K562 (cell line): ENCODE measurements around the gene SDCBP2. TPM values are rescaled to one million over a fixed set of nuclear protein-coding genes. Genes with fewer than 3 reads are reported as not detected.

Experiments
- BMI1 ChIP-seq: fragments of 150-350 bp; IDR thresholded peaks from 2 replicates; pipeline ENCODE4 v1.6.1; 2014; ENCODE audit warnings: low read length
- CREM ChIP-seq: IDR thresholded peaks from 2 replicates; pipeline ENCODE4 v1.6.1; 2014; ENCODE audit warnings: antibody characterized with exemption, low read depth
- GTF2A2 ChIP-seq: IDR thresholded peaks from 2 replicates; pipeline ENCODE4 v1.6.1; 2016; ENCODE audit warnings: mild to moderate bottlenecking, missing genetic modification characterization, missing compliant biosample characterization
- GTF2B ChIP-seq: IDR thresholded peaks from 2 replicates; pipeline ENCODE4 v1.6.1; 2011; ENCODE audit not compliant: insufficient read length; ENCODE audit errors: extremely low read depth
- GTF3C2 ChIP-seq: IDR thresholded peaks from 3 replicates; pipeline ENCODE4 v1.6.1; 2011; ENCODE audit warnings: borderline replicate concordance, mild to moderate bottlenecking, moderate library complexity; ENCODE audit not compliant: insufficient read length; ENCODE audit errors: extremely low read depth
- HCFC1 ChIP-seq: IDR thresholded peaks from 2 replicates; pipeline ENCODE4 v1.6.1; 2012; ENCODE audit warnings: low read depth, low read length, improper control_type of control experiment
- KAT2B ChIP-seq: IDR thresholded peaks from one replicate; pipeline ENCODE4 v1.6.1; 2012; ENCODE audit warnings: low read depth, mild to moderate bottlenecking, control low read depth, inconsistent platforms, low read length, moderate library complexity
- KDM1A ChIP-seq, 2 experiments: fragments of 450-650 bp; IDR thresholded peaks; 2 replicates each; pipeline ENCODE4 v1.6.1; 2016; ENCODE audit warnings: mild to moderate bottlenecking in 2 of 2
- KDM2B ChIP-seq: fragments of 250-450 bp; sonication (Bioruptor Pico); IDR thresholded peaks from 2 replicates; pipeline ENCODE4 v1.8.0; 2021; ENCODE audit warnings: mild to moderate bottlenecking, moderate library complexity
- NCOA4 ChIP-seq: fragments of 450-650 bp; IDR thresholded peaks from 2 replicates; pipeline ENCODE4 v1.6.1; 2018; ENCODE audit warnings: mild to moderate bottlenecking; ENCODE audit not compliant: partially characterized antibody
- NCOR1 ChIP-seq: fragments of 450-650 bp; IDR thresholded peaks from 2 replicates; pipeline ENCODE4 v1.6.1; 2016; ENCODE audit warnings: mild to moderate bottlenecking, moderate library complexity
- SMAD1 ChIP-seq: fragments of 150-350 bp; IDR thresholded peaks from 2 replicates; pipeline ENCODE4 v1.6.1; 2014; ENCODE audit warnings: low read length, low read depth; ENCODE audit not compliant: partially characterized antibody
- SMARCA5 ChIP-seq: fragments of 450-650 bp; IDR thresholded peaks from 2 replicates; pipeline ENCODE4 v1.6.1; 2016
- STAT5A ChIP-seq: IDR thresholded peaks from 2 replicates; pipeline ENCODE4 v1.6.1; 2012; ENCODE audit warnings: low read length, inconsistent platforms, borderline replicate concordance
- TGIF2 ChIP-seq: sonication (generic); formaldehyde crosslinking; IDR thresholded peaks from 2 replicates; pipeline ENCODE4 v1.8.1; 2022; ENCODE audit warnings: mild to moderate bottlenecking, missing genetic modification reagents, moderate library complexity
- THRA ChIP-seq: fragments of 450-650 bp; IDR thresholded peaks from 2 replicates; pipeline ENCODE4 v1.6.1; 2017; ENCODE audit warnings: mild to moderate bottlenecking, moderate library complexity
- XRCC3 ChIP-seq: fragments of 450-650 bp; IDR thresholded peaks from 2 replicates; pipeline ENCODE4 v1.6.1; 2017; ENCODE audit warnings: mild to moderate bottlenecking, moderate library complexity
- ZBTB34 ChIP-seq: fragments of 250-450 bp; sonication (Bioruptor Pico); IDR thresholded peaks from 2 replicates; pipeline ENCODE4 v1.8.0; 2021; ENCODE audit warnings: mild to moderate bottlenecking, moderate library complexity
- ZBTB43 ChIP-seq: sonication (generic); formaldehyde crosslinking; IDR thresholded peaks from 2 replicates; pipeline ENCODE4 v1.8.0; 2023; ENCODE audit warnings: mild to moderate bottlenecking, missing genetic modification reagents
- ZFP36 ChIP-seq: fragments of 150-350 bp; IDR thresholded peaks from 2 replicates; pipeline ENCODE4 v1.6.1; 2018; ENCODE audit warnings: low read length, low read depth; ENCODE audit not compliant: partially characterized antibody
- ZNF511 ChIP-seq: sonication (generic); formaldehyde crosslinking; IDR thresholded peaks from 2 replicates; pipeline ENCODE4 v1.8.0; 2022; ENCODE audit warnings: mild to moderate bottlenecking, missing genetic modification reagents
- polyA plus RNA-seq, 8 experiments: library from polyadenylated mRNA; depleted of rRNA in 4 of 8; stranded (reverse) in 5 of 8; unstranded in 3 of 8; fragments of >200 nt; fragmentation: Nextera tagmentation in 2 of 8; fragmentation: Illumina TruSeq in 1 of 8; extraction: Ambion mirVana in 2 of 8; extraction: Trizol in 1 of 8; gene quantifications; 2 replicates each; pipeline versions ENCODE4 v1.2.1 to v1.2.3, GENCODE V29; 2011 to 2014; ENCODE audit warnings: inconsistent platforms in 1 of 8, missing spikeins in 1 of 8
- total RNA-seq, 7 experiments: library from RNA; depleted of rRNA in 6 of 7; stranded (reverse); fragments of >200 nt in 6 of 7; fragmentation: Illumina TruSeq in 2 of 7; extraction: Trizol in 2 of 7; gene quantifications; 2 replicates each; pipeline versions ENCODE4 v1.2.1 to v1.2.3, GENCODE V29; 2011 to 2021; ENCODE audit warnings: low replicate concordance in 1 of 7

Gene SDCBP2
- total and polyA plus RNA-seq, 9 of the 15 experiments (the other 6 are each of a cell fraction or from before 2014, with no cell fraction given): 0.06 to 1.2 (median 0.80) TPM

- TF ChIP-seq ZBTB43 (CRISPR knock-in tag) (no peak), BMI1 (no peak), NCOA4 (no peak), ZFP36 (no peak), GTF2B (no peak), HCFC1 (no peak), NCOR1 (peak; percentile 57; the same call in 1 of the 2 replicates), SMAD1 (no peak), TGIF2 (CRISPR knock-in tag) (no peak), KDM2B (CRISPR knock-in tag) (no peak), CREM (no peak), KDM1A (IDR thresholded peaks at IDR 0.05) (peak; percentile 49 to 61; a peak in 3 of 4 replicates), ZNF511 (no peak), XRCC3 (no peak), KAT2B (no peak), GTF2A2 (tag) (no peak), ZBTB34 (CRISPR knock-in tag) (no peak), STAT5A (peak; percentile 40; the same call in 1 of the 2 replicates), GTF3C2 (no peak), SMARCA5 (no peak), THRA (no peak)
These were observed 49.2 kb upstream of the SDCBP2 start (continued) for GRCh38 chr20:1377984-1378734.
